GM12878 (cell line): ENCODE measurements around the gene CLDN5. TPM values are rescaled to one million over a fixed set of nuclear protein-coding genes. Genes with fewer than 3 reads are reported as not detected.
A peak's percentile ranks its signal among the peaks of the same experiment; 100 is the strongest.

Experiments used
- ATAC-seq: fragments of 200-7000 bp; cut with Tn5 transposase; 3 replicates; pipeline ENCODE4 v1.9.1; 2020; ENCODE audit warnings: mild to moderate bottlenecking, moderate library complexity
- BruUV-seq: library from RNA; stranded (reverse); fragments of 400-500 nt; replicated peaks from 2 replicates; lab custom pipeline; 2021; lab: Mats Ljungman, UMichigan
- CTCF ChIA-PET: fragments of 300-600 bp; sonication (Branson Sonifier 250); formaldehyde crosslinking; extraction: SDS; loops from one replicate; lab custom pipeline; 2021; ENCODE audit warnings: inconsistent platforms; lab: Yijun Ruan, JAX
- POLR2A ChIA-PET: fragments of 350-600 bp; formaldehyde crosslinking; extraction: SDS; loops from one replicate; lab custom pipeline; 2021; ENCODE audit warnings: inconsistent platforms; lab: Charles Lee
- RAD21 ChIA-PET: fragments of 300-600 bp; sonication (Branson Sonifier 250); formaldehyde crosslinking; loops from one replicate; lab custom pipeline; 2023; ENCODE audit warnings: antibody characterized with exemption; ENCODE audit not compliant: unreplicated experiment; lab: Charles Lee
- SMC1A ChIA-PET: fragments of 300-600 bp; sonication (Branson Sonifier 250); formaldehyde crosslinking; loops from one replicate; lab custom pipeline; 2023; ENCODE audit not compliant: unreplicated experiment, uncharacterized antibody; lab: Charles Lee
- DNase-seq: peaks from one replicate; pipeline ENCODE4 v3.0.0-alpha.2; 2011; ENCODE audit warnings: low read depth, low spot score
- FAIRE-seq: peaks from 3 replicates; lab custom pipeline; 2011; peaks lifted over from hg19 to GRCh38; lab: Jason Lieb, UNC
- H2AFZ ChIP-seq: 2 replicates; pipeline ENCODE4 v1.6.0; 2011; ENCODE audit warnings: low read depth, low read length, control low read depth; ENCODE audit not compliant: control insufficient read depth
- H3K27ac ChIP-seq: 2 replicates; pipeline ENCODE4 v1.5.1; 2011; ENCODE audit warnings: control low read depth; ENCODE audit not compliant: control insufficient read depth, insufficient read depth
- H3K27me3 ChIP-seq, 2 experiments: replicated peaks in 1 of 2; 2 replicates each; pipeline versions ENCODE4 v1.6.0 to v1.6.1; 2011; ENCODE audit warnings: low read length in 1 of 2; ENCODE audit not compliant: control insufficient read depth in 2 of 2, insufficient read depth in 2 of 2
- H3K36me3 ChIP-seq, 2 experiments: 2 replicates each; pipeline ENCODE4 v1.5.1; 2011; ENCODE audit warnings: low read length in 1 of 2; ENCODE audit not compliant: control insufficient read depth in 2 of 2, insufficient read depth in 2 of 2
- H3K4me1 ChIP-seq: 2 replicates; pipeline ENCODE4 v1.6.1; 2011; ENCODE audit warnings: mild to moderate bottlenecking, low read length, moderate library complexity, mixed read lengths; ENCODE audit not compliant: control insufficient read depth, insufficient read depth
- H3K4me2 ChIP-seq: 2 replicates; pipeline ENCODE4 v1.6.0; 2011; ENCODE audit warnings: control low read depth; ENCODE audit not compliant: control insufficient read depth, insufficient read depth
- H3K4me3 ChIP-seq: fragments of 200-600 bp; sonication (generic); 2 replicates; pipeline ENCODE4 v1.5.1; 2016
- H3K79me2 ChIP-seq: 2 replicates; pipeline ENCODE4 v1.6.0; 2011; ENCODE audit warnings: low read length; ENCODE audit not compliant: control insufficient read depth, insufficient read depth
- H3K9ac ChIP-seq: 2 replicates; pipeline ENCODE4 v1.8.0; 2011; ENCODE audit warnings: low read length, control low read depth, mixed read lengths; ENCODE audit not compliant: control insufficient read depth, insufficient read depth
- H3K9me3 ChIP-seq: replicated peaks from 3 replicates; pipeline ENCODE4 v1.5.1; 2011; ENCODE audit warnings: mild to moderate bottlenecking, low read length; ENCODE audit not compliant: control insufficient read depth, insufficient read depth
- H4K20me1 ChIP-seq: 2 replicates; pipeline ENCODE4 v1.6.0; 2011; ENCODE audit not compliant: control insufficient read depth, insufficient read depth
- CBX3 ChIP-seq: fragments of 200-600 bp; sonication (generic); IDR thresholded peaks from 2 replicates; pipeline ENCODE4 v1.6.1; 2016; ENCODE audit warnings: low read depth, borderline replicate concordance
- POLR2A ChIP-seq: IDR thresholded peaks from 2 replicates; pipeline ENCODE4 v1.6.1; 2011; ENCODE audit warnings: low read depth, mild to moderate bottlenecking, low read length
- WGBS: methylation state at CpG from one replicate; pipeline ENCODE4 v1.1.6; 2016; ENCODE audit warnings: low lambda C conversion rate; ENCODE audit not compliant: insufficient replicate concordance, insufficient coverage; ENCODE audit errors: missing lambda C conversion rate; 5-methylcytosine and 5-hydroxymethylcytosine counted together
- in situ Hi-C: fragments of 300-500 bp; cut with MboI; formaldehyde crosslinking; loops from 9 replicates; pipeline ENCODE4 v1.14.3; 2018; ENCODE audit warnings: mixed read lengths
- intact Hi-C: fragments of 100-400 bp; cut with micrococcal nuclease; formaldehyde crosslinking; loops from one replicate; pipeline ENCODE4 v1.14.2; 2022; ENCODE audit not compliant: unreplicated experiment
- polyA plus RNA-seq, 11 experiments: library from polyadenylated mRNA; depleted of rRNA in 4 of 11; unstranded in 6 of 11; stranded (reverse) in 5 of 11; fragments of >200 nt; fragmentation: Nextera tagmentation in 4 of 11; fragmentation: Illumina TruSeq in 1 of 11; extraction: Ambion mirVana in 4 of 11; extraction: Trizol in 1 of 11; gene quantifications; 1 replicate in 1 of 11; 2 replicates in 10 of 11; pipeline versions ENCODE4 v1.2.1 to v1.2.3, GENCODE V29; 2011 to 2016; ENCODE audit warnings: inconsistent platforms in 2 of 11, missing spikeins in 2 of 11, low read depth in 1 of 11
- total RNA-seq, 4 experiments: library from RNA; depleted of rRNA in 3 of 4; stranded (reverse); fragments of >200 nt in 3 of 4; fragmentation: Illumina TruSeq in 1 of 4; extraction: Trizol in 1 of 4; gene quantifications; 2 replicates each; pipeline versions ENCODE4 v1.2.1 to v1.2.3, GENCODE V29; 2013 to 2021
- TF ChIP-seq, protein P1 (sequence below): fragments of 450-650 bp; conservative IDR thresholded peaks from 2 replicates; pipeline ENCODE4 v1.6.1; 2017; ENCODE audit warnings: mild to moderate bottlenecking, moderate library complexity

The CLDN5 gene
- total and polyA plus RNA-seq, 10 of the 15 experiments (the other 5 are each of a cell fraction or from before 2014, with no cell fraction given), result 0.15 TPM; not detected in 9

DNA sequence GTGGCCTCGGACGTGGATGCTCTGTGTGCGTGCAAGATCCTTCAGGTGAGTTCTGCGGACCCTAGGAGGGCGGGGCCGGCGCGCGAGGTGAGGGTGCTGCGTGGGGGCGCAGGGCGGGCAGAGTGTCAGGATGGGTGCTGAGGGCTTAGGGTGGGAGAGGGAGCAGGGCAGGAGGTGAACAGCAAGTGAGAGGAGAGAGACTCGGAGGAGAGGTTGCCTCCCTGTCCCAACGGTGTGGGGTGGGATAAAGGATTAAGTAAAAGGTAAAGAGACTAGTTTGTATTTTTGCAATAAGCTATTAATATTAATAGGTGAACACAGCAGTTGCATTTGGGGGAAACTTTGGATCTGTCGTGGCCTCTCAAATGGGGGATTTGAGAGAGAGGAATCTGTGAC, 44.0 kb downstream of the CLDN5 start:
- Histone ChIP-seq H3K4me3 (peak overlapping the region; percentile 85), H3K9me3 (no peaks in the 10 kb centered on the region), H3K27me3 (no peaks in the 10 kb centered on the region), H3K4me1 (no peaks in the 10 kb centered on the region), H3K79me2 (peaks cover 39% of the 10 kb centered on the region), H3K36me3 (peaks cover 7 to 11% of the 10 kb centered on the region in 2 experiments; a peak in 3 of 4 replicates), H3K4me2 (peak overlapping the region; percentile 71), H3K27ac (peak overlapping the region; percentile 97), H4K20me1 (no peaks in the 10 kb centered on the region; the same call in 1 of the 2 replicates), H3K9ac (peak overlapping the region; percentile 80), H2AFZ (peak overlapping the region; percentile 76)
- intact Hi-C loops (no loop called here), in situ Hi-C loops (no loop called here)
- SMC1A ChIA-PET, result interaction anchor here (0.8 to 3.8 kb wide), 8 partner anchors 22 to 335 kb away, joined by 3 to 19 read pairs (median 4); partner anchors contain the start of genes ESS2, HIRA, MRPL40 and SLC25A1
- DNase-seq (no peak), FAIRE-seq (no peak), ATAC-seq (peak; percentile 1; the same call in 2 of the 3 replicates)
- CTCF ChIA-PET, result interaction anchor here (0.7 to 1.6 kb wide), 8 partner anchors 14 to 372 kb away, joined by 3 to 8 read pairs (median 4); partner anchors contain the start of genes ESS2 and SLC25A1
- RAD21 ChIA-PET, result interaction anchor here (0.6 to 3.6 kb wide), 12 partner anchors 11 to 364 kb away, joined by 3 to 25 read pairs (median 4); partner anchors contain the start of genes ESS2, HIRA, MRPL40 and SLC25A1
- POLR2A ChIA-PET, result interaction anchor here (1.0 to 1.5 kb wide), 4 partner anchors 29 to 136 kb away, joined by 3 to 4 read pairs (median 3); partner anchors contain the start of genes C22orf39 and MRPL40
- TF ChIP-seq, protein P1, sequence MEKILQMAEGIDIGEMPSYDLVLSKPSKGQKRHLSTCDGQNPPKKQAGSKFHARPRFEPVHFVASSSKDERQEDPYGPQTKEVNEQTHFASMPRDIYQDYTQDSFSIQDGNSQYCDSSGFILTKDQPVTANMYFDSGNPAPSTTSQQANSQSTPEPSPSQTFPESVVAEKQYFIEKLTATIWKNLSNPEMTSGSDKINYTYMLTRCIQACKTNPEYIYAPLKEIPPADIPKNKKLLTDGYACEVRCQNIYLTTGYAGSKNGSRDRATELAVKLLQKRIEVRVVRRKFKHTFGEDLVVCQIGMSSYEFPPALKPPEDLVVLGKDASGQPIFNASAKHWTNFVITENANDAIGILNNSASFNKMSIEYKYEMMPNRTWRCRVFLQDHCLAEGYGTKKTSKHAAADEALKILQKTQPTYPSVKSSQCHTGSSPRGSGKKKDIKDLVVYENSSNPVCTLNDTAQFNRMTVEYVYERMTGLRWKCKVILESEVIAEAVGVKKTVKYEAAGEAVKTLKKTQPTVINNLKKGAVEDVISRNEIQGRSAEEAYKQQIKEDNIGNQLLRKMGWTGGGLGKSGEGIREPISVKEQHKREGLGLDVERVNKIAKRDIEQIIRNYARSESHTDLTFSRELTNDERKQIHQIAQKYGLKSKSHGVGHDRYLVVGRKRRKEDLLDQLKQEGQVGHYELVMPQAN, result no peak
- TF ChIP-seq POLR2A (peak; percentile 12; the same call in 1 of the 2 replicates), CBX3 (no peak)
- TF ChIP-seq, all 136 proteins: peak for 1
- BruUV-seq, result no TSS peak
- 2% methylated on average over 15 of the region's 15 CpGs for WGBS
